SK-N-SH treated with all-trans-retinoic acid at 6 μM for 48 hours (cell line): Measurements from ENCODE around the gene GRID2IP.
"Not testable (repeated sequence)": the region's sequence is repeated elsewhere in the genome, so short reads cannot be mapped to it uniquely, and the experiment has no call there.

Experiments used
- ATAC-seq: fragments of 200-7000 bp; cut with Tn5 transposase; 3 replicates; pipeline ENCODE4 v1.9.1; 2020; ENCODE audit warnings: mild to moderate bottlenecking, moderate library complexity
- ARNTL ChIP-seq: fragments of 450-650 bp; formaldehyde crosslinking; IDR thresholded peaks from 2 replicates; pipeline ENCODE4 v1.5.0; 2020; ENCODE audit warnings: low read depth, mild to moderate bottlenecking, moderate library complexity, borderline replicate concordance
- BACH2 ChIP-seq: fragments of 250-450 bp; sonication (Bioruptor Pico); IDR thresholded peaks from 2 replicates; pipeline ENCODE4 v1.9.0; 2021; ENCODE audit warnings: mild to moderate bottlenecking, borderline replicate concordance
- CREB5 ChIP-seq: fragments of 250-450 bp; sonication (Bioruptor Pico); IDR thresholded peaks from 2 replicates; pipeline ENCODE4 v1.5.1; 2020; ENCODE audit warnings: low read depth, mild to moderate bottlenecking, moderate library complexity
- CSDC2 ChIP-seq: fragments of 250-450 bp; sonication (Bioruptor Pico); IDR thresholded peaks from 2 replicates; pipeline ENCODE4 v1.5.0; 2020; ENCODE audit warnings: mild to moderate bottlenecking, moderate library complexity
- CSRNP3 ChIP-seq: fragments of 250-450 bp; sonication (Bioruptor Pico); IDR thresholded peaks from 2 replicates; pipeline ENCODE4 v1.5.1; 2021; ENCODE audit warnings: mild to moderate bottlenecking, moderate library complexity
- ESRRG ChIP-seq: fragments of 250-450 bp; sonication (Bioruptor Pico); IDR thresholded peaks from 2 replicates; pipeline ENCODE4 v1.6.1; 2021; ENCODE audit warnings: mild to moderate bottlenecking
- GLIS3 ChIP-seq: fragments of 250-450 bp; sonication (Bioruptor Pico); IDR thresholded peaks from 2 replicates; pipeline ENCODE4 v1.5.0; 2020; ENCODE audit warnings: mild to moderate bottlenecking, moderate library complexity
- ISL1 ChIP-seq: fragments of 250-450 bp; sonication (Bioruptor Pico); IDR thresholded peaks from 2 replicates; pipeline ENCODE4 v2.1.2; 2022; ENCODE audit warnings: mild to moderate bottlenecking, moderate library complexity
- OSR1 ChIP-seq: fragments of 250-450 bp; sonication (Bioruptor Pico); IDR thresholded peaks from 2 replicates; pipeline ENCODE4 v1.8.0; 2022; ENCODE audit warnings: moderate library complexity, mild to moderate bottlenecking, inconsistent platforms
- PATZ1 ChIP-seq: fragments of 250-450 bp; sonication (Bioruptor Pico); IDR thresholded peaks from 2 replicates; pipeline ENCODE4 v1.8.0; 2020; ENCODE audit warnings: mild to moderate bottlenecking, moderate library complexity, borderline replicate concordance
- POU6F1 ChIP-seq: fragments of 250-450 bp; sonication (Bioruptor Pico); IDR thresholded peaks from 2 replicates; pipeline ENCODE4 v1.8.0; 2021; ENCODE audit warnings: low read depth, mild to moderate bottlenecking, moderate library complexity, borderline replicate concordance
- PPARA ChIP-seq: fragments of 250-450 bp; sonication (Bioruptor Pico); IDR thresholded peaks from 2 replicates; pipeline ENCODE4 v1.5.0; 2020; ENCODE audit warnings: mild to moderate bottlenecking, borderline replicate concordance
- RARB ChIP-seq: fragments of 250-450 bp; sonication (Bioruptor Pico); IDR thresholded peaks from 2 replicates; pipeline ENCODE4 v1.8.0; 2021; ENCODE audit warnings: mild to moderate bottlenecking, moderate library complexity
- SNAI2 ChIP-seq: fragments of 250-450 bp; sonication (Bioruptor Pico); IDR thresholded peaks from 2 replicates; pipeline ENCODE4 v1.5.0; 2020; ENCODE audit warnings: mild to moderate bottlenecking, moderate library complexity
- TCF4 ChIP-seq: fragments of 250-450 bp; sonication (Bioruptor Pico); IDR thresholded peaks from 2 replicates; pipeline ENCODE4 v1.8.0; 2021; ENCODE audit warnings: mild to moderate bottlenecking, moderate library complexity, borderline replicate concordance
- TOX ChIP-seq: fragments of 250-450 bp; sonication (Bioruptor Pico); IDR thresholded peaks from 2 replicates; pipeline ENCODE4 v1.8.0; 2021; ENCODE audit warnings: mild to moderate bottlenecking, moderate library complexity, borderline replicate concordance
- TSHZ2 ChIP-seq: fragments of 250-450 bp; sonication (Bioruptor Pico); IDR thresholded peaks from 2 replicates; pipeline ENCODE4 v1.5.0; 2020; ENCODE audit warnings: mild to moderate bottlenecking, moderate library complexity
- ZC3H10 ChIP-seq: fragments of 250-450 bp; sonication (Bioruptor Pico); IDR thresholded peaks from 2 replicates; pipeline ENCODE4 v1.5.1; 2021; ENCODE audit warnings: mild to moderate bottlenecking, moderate library complexity
- ZFP3 ChIP-seq: fragments of 250-450 bp; sonication (Bioruptor Pico); IDR thresholded peaks from 2 replicates; pipeline ENCODE4 v1.5.0; 2020; ENCODE audit warnings: mild to moderate bottlenecking, moderate library complexity
- ZFP30 ChIP-seq: fragments of 450-650 bp; formaldehyde crosslinking; IDR thresholded peaks from 2 replicates; pipeline ENCODE4 v1.5.0; 2022; ENCODE audit warnings: mild to moderate bottlenecking, moderate library complexity
- ZNF565 ChIP-seq: fragments of 450-650 bp; formaldehyde crosslinking; conservative IDR thresholded peaks from 2 replicates; pipeline ENCODE4 v1.5.0; 2020; ENCODE audit warnings: low read depth, mild to moderate bottlenecking, moderate library complexity
- ZNF70 ChIP-seq: fragments of 450-650 bp; formaldehyde crosslinking; IDR thresholded peaks from 2 replicates; pipeline ENCODE4 v1.5.0; 2020; ENCODE audit warnings: mild to moderate bottlenecking, moderate library complexity
- ZNF8 ChIP-seq: fragments of 450-650 bp; formaldehyde crosslinking; IDR thresholded peaks from 2 replicates; pipeline ENCODE4 v1.5.0; 2020; ENCODE audit warnings: mild to moderate bottlenecking, moderate library complexity

The GRID2IP gene

GRCh38 chr7:6577369-6578113 lies 26.3 kb upstream of the GRID2IP start, which contains the start of gene ZDHHC4:
TSS of gene ZDHHC4 (plus strand) at chr7:6577454. CDS start at chr7:6580562, 3,108 bp downstream.
- peak; percentile 99 for ATAC-seq
- TF ChIP-seq POU6F1 (CRISPR knock-in tag) (0 out of 2 replicates have a peak, but pooled peaks have one; percentile 26), ESRRG (peak; percentile 53; the same call in 1 of the 2 replicates), ZFP3 (CRISPR knock-in tag) (0 out of 2 replicates have a peak, but pooled peaks have one; percentile 25), CSDC2 (no peak), GLIS3 (peak; percentile 91; the same call in 1 of the 2 replicates), CSRNP3 (CRISPR knock-in tag) (0 out of 2 replicates have a peak, but pooled peaks have one; percentile 30), TOX (CRISPR knock-in tag) (no peak), TSHZ2 (no peak; the same call in none of the 2 replicates), ARNTL (CRISPR knock-in tag) (no peak), SNAI2 (CRISPR knock-in tag) (peak; percentile 39; the same call in 1 of the 2 replicates), ZNF565 (CRISPR knock-in tag) (no peak), OSR1 (CRISPR knock-in tag) (no peak), ZNF8 (CRISPR knock-in tag) (peak; percentile 15; the same call in 1 of the 2 replicates), ZNF70 (CRISPR knock-in tag) (peak; percentile 20; the same call in 1 of the 2 replicates), BACH2 (CRISPR knock-in tag) (no peak), ZC3H10 (CRISPR knock-in tag) (no peak), TCF4 (no peak; the same call in 1 of the 2 replicates), CREB5 (no peak), ISL1 (CRISPR knock-in tag) (no peak), PPARA (CRISPR knock-in tag) (no peak), PATZ1 (peak; percentile 78; the same call in 1 of the 2 replicates), ZFP30 (0 out of 2 replicates have a peak, but pooled peaks have one; percentile 9), RARB (CRISPR knock-in tag) (no peak)

- ATAC-seq: not testable (repeated sequence)
These were observed 25.7 kb upstream of the GRID2IP start for GRCh38 chr7:6576867-6577368.
